ENCODE measurements around the gene YPEL5.

The YPEL5 gene

DNA sequence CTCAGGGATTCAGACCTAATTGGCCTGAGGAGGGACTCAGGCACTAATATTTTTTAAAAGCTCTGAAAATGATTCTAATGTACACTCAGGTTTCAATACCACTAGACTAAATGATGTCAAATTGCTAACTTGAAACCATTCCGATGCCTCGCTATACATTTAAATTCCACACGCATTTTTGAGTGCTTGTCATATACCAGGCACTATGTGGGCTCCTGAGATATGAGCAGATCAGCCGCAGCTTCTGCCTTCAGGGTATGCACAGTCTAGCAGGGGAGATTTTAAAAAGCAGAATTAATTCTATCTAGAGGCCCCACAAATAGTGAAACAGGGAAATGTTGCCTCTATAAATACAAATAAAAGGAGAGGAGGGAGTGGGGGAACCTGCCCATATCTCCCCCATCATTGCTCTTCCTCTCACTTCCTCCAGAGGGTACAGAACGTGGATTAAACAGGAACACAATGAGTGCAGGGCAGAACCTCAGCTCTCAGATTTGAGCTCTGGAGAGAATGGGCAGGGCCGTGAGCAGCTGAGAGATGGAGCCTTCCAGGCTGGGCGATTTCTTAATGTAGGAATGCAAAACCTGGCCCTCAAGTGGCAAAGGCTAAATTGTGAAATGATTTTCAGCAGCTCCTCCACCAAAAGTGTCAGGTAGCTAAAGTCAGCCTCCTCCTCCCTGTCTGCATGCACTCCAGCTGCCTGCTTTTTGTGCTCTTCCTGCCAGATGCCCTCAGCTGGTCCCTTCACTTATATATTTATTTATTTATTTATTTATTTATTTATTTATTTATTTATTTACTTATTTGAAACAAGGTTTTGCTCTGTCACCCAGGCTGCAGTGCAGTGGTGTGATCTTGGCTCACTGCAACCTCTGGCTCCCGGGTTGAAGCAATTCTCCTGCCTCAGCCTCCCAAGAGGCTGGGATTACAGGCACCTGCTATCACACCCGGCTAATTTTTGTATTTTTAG, 59.9 kb downstream of the YPEL5 start:
- no peaks in the 10 kb centered on the region for H3K4me1 ChIP-seq (ENCODE audit: insufficient read depth, poor library complexity, severe bottlenecking)
- no peaks in the 10 kb centered on the region for H3K27me3 ChIP-seq (ENCODE audit: insufficient read depth, poor library complexity, severe bottlenecking)
- ATAC-seq (ENCODE audit: low read depth) = no peak
- no peak overlapping the region for H3K4me3 ChIP-seq (ENCODE audit: severe bottlenecking)
- no peak overlapping the region for H3K27ac ChIP-seq (ENCODE audit: poor library complexity, severe bottlenecking)
- DNase-seq (ENCODE audit: low spot score) = no peak
- no peaks in the 10 kb centered on the region for H3K36me3 ChIP-seq (ENCODE audit: low read depth)
- H3K9me3 ChIP-seq (ENCODE audit: severe bottlenecking) = peaks cover 2% of the 10 kb centered on the region
- TF ChIP-seq, protein P1, sequence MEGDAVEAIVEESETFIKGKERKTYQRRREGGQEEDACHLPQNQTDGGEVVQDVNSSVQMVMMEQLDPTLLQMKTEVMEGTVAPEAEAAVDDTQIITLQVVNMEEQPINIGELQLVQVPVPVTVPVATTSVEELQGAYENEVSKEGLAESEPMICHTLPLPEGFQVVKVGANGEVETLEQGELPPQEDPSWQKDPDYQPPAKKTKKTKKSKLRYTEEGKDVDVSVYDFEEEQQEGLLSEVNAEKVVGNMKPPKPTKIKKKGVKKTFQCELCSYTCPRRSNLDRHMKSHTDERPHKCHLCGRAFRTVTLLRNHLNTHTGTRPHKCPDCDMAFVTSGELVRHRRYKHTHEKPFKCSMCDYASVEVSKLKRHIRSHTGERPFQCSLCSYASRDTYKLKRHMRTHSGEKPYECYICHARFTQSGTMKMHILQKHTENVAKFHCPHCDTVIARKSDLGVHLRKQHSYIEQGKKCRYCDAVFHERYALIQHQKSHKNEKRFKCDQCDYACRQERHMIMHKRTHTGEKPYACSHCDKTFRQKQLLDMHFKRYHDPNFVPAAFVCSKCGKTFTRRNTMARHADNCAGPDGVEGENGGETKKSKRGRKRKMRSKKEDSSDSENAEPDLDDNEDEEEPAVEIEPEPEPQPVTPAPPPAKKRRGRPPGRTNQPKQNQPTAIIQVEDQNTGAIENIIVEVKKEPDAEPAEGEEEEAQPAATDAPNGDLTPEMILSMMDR (IDR thresholded peaks at IDR 0.05; ENCODE audit: poor library complexity, severe bottlenecking) = no peak

DNA sequence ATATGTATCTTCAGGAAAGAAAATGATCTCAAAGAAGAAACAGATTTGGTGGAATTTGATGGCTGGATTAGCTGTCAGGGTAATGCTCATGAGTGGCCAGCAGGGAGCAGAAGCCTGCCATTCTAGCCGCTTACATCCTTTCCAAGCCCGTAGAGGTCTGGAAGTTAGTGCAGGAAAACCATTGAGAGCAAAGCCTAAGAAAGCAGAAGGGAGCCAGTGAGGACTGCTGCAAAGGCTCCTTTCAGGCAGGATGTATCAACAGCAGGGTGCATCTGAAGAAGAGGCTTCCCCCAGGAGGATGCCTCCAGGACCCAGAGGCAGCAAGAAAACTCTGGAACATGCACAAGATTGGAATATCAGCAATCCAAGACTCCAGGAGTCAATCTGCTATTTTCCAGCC, 61.6 kb downstream of the YPEL5 start:
- DNase-seq (ENCODE audit: low spot score) (no peak), ATAC-seq (ENCODE audit: low read depth) (peak; percentile 76)
- TF ChIP-seq, protein P1 (IDR thresholded peaks at IDR 0.05; ENCODE audit: poor library complexity, severe bottlenecking) = peak; percentile 92
- H3K4me1 ChIP-seq (ENCODE audit: insufficient read depth, poor library complexity, severe bottlenecking) = no peaks in the 10 kb centered on the region
- H3K9me3 ChIP-seq (ENCODE audit: severe bottlenecking) = peaks cover 2% of the 10 kb centered on the region
- no peak overlapping the region for H3K27ac ChIP-seq (ENCODE audit: poor library complexity, severe bottlenecking)
- H3K27me3 ChIP-seq (ENCODE audit: insufficient read depth, poor library complexity, severe bottlenecking) = no peaks in the 10 kb centered on the region
- no peak overlapping the region for H3K4me3 ChIP-seq (ENCODE audit: severe bottlenecking)
- H3K36me3 ChIP-seq (ENCODE audit: low read depth) = no peaks in the 10 kb centered on the region

DNA sequence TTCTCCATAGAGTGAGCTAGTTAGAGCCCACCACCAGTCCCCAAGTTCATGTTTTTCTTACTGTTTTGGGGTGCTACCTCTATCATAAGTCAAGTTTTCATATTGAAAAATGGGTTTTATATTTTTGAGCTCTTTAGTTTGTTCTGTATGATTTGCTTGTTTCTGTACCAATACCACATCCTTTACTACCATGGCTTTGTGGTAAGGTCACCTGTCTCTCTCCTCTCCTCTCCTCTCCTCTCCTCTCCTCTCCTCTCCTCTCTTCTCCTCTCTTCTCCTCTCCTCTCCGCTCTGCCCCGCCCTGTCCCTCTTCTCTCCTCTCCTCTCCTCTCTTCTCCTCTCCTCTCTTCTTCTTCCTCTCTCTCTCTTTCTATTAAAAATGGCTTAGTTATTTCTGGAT, 62.4 kb downstream of the YPEL5 start:
- TF ChIP-seq, protein P1 (IDR thresholded peaks at IDR 0.05; ENCODE audit: poor library complexity, severe bottlenecking) = no peak
- DNase-seq (ENCODE audit: low spot score) (no peak), ATAC-seq (ENCODE audit: low read depth) (no peak)
- Histone ChIP-seq H3K36me3 (ENCODE audit: low read depth) (no peaks in the 10 kb centered on the region), H3K4me3 (ENCODE audit: severe bottlenecking) (no peak overlapping the region), H3K4me1 (ENCODE audit: insufficient read depth, poor library complexity, severe bottlenecking) (no peaks in the 10 kb centered on the region), H3K9me3 (ENCODE audit: severe bottlenecking) (peaks cover 2% of the 10 kb centered on the region), H3K27me3 (ENCODE audit: insufficient read depth, poor library complexity, severe bottlenecking) (no peaks in the 10 kb centered on the region), H3K27ac (ENCODE audit: poor library complexity, severe bottlenecking) (no peak overlapping the region)
